ENCODE results near the gene HTD2. TPM values are rescaled to one million over a fixed set of nuclear protein-coding genes. Genes with fewer than 3 reads are reported as not detected.

Gene HTD2
- polyA plus RNA-seq, 3 donors = 1.2 to 7.8 (median 3.2) TPM

Other genes with a start within 250 kb of the HTD2 start
- 1 to 10 TPM in 1 of 3 donors, under 1 TPM in 2; 0.95 to 4.9 (median 0.98) TPM for gene DNASE1L3, start 95.5 kb upstream of the HTD2 start, polyA plus RNA-seq
- gene ABHD6, start 68.7 kb upstream of the HTD2 start, polyA plus RNA-seq = 10 to 100 TPM in 1 of 3 donors, 1 to 10 TPM in 2; 2.6 to 10.7 (median 8.2) TPM
- 10 to 100 TPM in 1 of 3 donors, 1 to 10 TPM in 2; 3.4 to 11.7 (median 7.3) TPM for gene RPP14, start 275 bp upstream of the HTD2 start, polyA plus RNA-seq
- gene PXK, start 26.4 kb downstream of the HTD2 start, polyA plus RNA-seq = 10 to 100 TPM in 2 of 3 donors, 1 to 10 TPM in 1; 7.1 to 21.1 (median 15.4) TPM
- 100 to 1,000 TPM in 1 of 3 donors, 10 to 100 TPM in 2; 40.6 to 108 (median 91.8) TPM for gene PDHB, start 127.3 kb downstream of the HTD2 start, polyA plus RNA-seq
- gene KCTD6, start 185.6 kb downstream of the HTD2 start, polyA plus RNA-seq = 10 to 100 TPM in 1 of 3 donors, 1 to 10 TPM in 2; 3.8 to 13.0 (median 9.8) TPM
- 10 to 100 TPM in 2 of 3 donors, 1 to 10 TPM in 1; 4.7 to 31.7 (median 19.3) TPM for gene ACOX2, start 230.7 kb downstream of the HTD2 start, polyA plus RNA-seq

All from adipose tissue (tissue), 3 donors.